ENCODE measurements around the gene SCAPER. TPM values are rescaled to one million over a fixed set of nuclear protein-coding genes. Genes with fewer than 3 reads are reported as not detected.
"Not testable (repeated sequence)": the region's sequence is repeated elsewhere in the genome, so short reads cannot be mapped to it uniquely, and the experiment has no call there.

Gene SCAPER
- polyA plus RNA-seq, 2 of the 4 experiments (the other 2 are of a cell fraction): 4.9 to 5.5 TPM

DNA sequence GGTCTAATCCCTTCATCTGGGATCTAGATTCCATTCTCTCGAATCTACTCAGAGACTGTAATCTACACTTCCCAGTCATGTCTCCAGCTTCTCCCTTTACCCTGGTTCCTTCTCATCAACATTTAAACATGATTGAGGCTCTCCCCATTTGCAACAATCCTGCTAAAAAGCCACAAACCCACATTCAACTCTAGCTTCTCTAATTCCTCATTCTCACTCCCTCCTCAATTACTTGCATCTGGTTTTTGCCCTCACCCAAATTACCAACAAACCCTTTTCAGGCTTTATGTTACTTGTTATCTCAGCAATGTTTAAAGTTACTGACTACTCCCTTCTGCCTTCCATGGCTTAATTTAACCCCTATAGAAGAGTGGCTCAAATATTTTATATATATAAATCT is 605.4 kb downstream of the SCAPER start:
- Histone ChIP-seq H3K4me1 (peaks cover 14% of the 10 kb centered on the region; the same call in 2 of the 3 replicates), H3K9me3 (no peaks in the 10 kb centered on the region), H3K27ac (no peak overlapping the region), H3K4me2 (no peak overlapping the region), H3K4me3 (no peak overlapping the region)
- 91% methylated on average over 1 of the region's 1 CpG for WGBS (ENCODE audit: missing lambda C conversion rate)
- TF ChIP-seq FOSL2 (IDR thresholded peaks at IDR 0.05) (no peak), FOSL2 (CRISPR knock-in tag; IDR thresholded peaks at IDR 0.05) (no peak), NPAS2 (CRISPR knock-in tag; IDR thresholded peaks at IDR 0.05; ENCODE audit: borderline replicate concordance) (no peak), KDM1A (IDR thresholded peaks at IDR 0.05; ENCODE audit: low read depth) (no peak), ZNF302 (CRISPR knock-in tag; IDR thresholded peaks at IDR 0.05) (no peak), MYC (IDR thresholded peaks at IDR 0.05; ENCODE audit: borderline replicate concordance, low read length) (no peak), RFX5 (IDR thresholded peaks at IDR 0.05) (no peak), ZFP36 (IDR thresholded peaks at IDR 0.05; ENCODE audit: borderline replicate concordance, partially characterized antibody) (no peak), MAZ (IDR thresholded peaks at IDR 0.05; ENCODE audit: borderline replicate concordance, low read depth, low read length) (no peak), CHD4 (IDR thresholded peaks at IDR 0.05; ENCODE audit: borderline replicate concordance) (no peak), NFE2L2 (conservative IDR thresholded peaks at IDR 0.05; ENCODE audit: low read length) (no peak), TP53 (CRISPR knock-in tag; IDR thresholded peaks at IDR 0.05) (no peak), JUNB (IDR thresholded peaks at IDR 0.05) (no peak), HOXB5 (CRISPR knock-in tag; IDR thresholded peaks at IDR 0.05) (no peak), POLR2AphosphoS2 (conservative IDR thresholded peaks at IDR 0.05; ENCODE audit: low read length) (no peak), RCOR1 (IDR thresholded peaks at IDR 0.05; ENCODE audit: low read depth, low read length) (no peak), RNF2 (IDR thresholded peaks at IDR 0.05; ENCODE audit: borderline replicate concordance, low read depth) (no peak), E2F6 (IDR thresholded peaks at IDR 0.05; ENCODE audit: borderline replicate concordance, low read depth) (no peak), HES2 (IDR thresholded peaks at IDR 0.05) (no peak)
- TF ChIP-seq, protein P1, sequence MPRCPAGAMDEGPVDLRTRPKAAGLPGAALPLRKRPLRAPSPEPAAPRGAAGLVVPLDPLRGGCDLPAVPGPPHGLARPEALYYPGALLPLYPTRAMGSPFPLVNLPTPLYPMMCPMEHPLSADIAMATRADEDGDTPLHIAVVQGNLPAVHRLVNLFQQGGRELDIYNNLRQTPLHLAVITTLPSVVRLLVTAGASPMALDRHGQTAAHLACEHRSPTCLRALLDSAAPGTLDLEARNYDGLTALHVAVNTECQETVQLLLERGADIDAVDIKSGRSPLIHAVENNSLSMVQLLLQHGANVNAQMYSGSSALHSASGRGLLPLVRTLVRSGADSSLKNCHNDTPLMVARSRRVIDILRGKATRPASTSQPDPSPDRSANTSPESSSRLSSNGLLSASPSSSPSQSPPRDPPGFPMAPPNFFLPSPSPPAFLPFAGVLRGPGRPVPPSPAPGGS (IDR thresholded peaks at IDR 0.05): no peak
- DNase-seq (ENCODE audit: low read depth in 1 of 2, low spot score in 1 of 2) (no peak), ATAC-seq (no peak), FAIRE-seq (no peak)
- ChIA-PET CTCF (interaction anchor here (0.9 to 2.6 kb wide), 9 partner anchors 9 to 160 kb away, joined by 3 to 6 read pairs (median 4); no protein-coding TSS in a partner anchor), POLR2A (no interaction called here)

DNA sequence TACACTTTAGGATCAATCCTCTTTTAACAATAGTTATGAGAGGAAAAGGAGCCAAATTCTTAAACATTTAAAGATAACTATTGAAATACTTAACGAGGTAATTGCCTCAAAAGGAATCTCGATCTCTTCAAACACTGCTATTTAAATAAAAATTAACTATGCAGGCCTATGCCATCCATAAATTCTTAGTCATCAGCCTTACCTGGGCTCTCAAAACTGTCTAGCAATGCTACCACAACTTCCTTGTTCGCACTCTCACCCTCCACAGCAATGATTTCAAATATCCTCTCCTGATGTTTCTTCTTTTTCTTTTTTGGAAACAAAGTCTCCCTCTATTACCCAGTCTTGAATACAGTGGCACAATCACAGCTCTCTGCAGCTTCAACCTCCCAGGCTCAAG is 606.2 kb downstream of the SCAPER start:
- POLR2A ChIA-PET: no interaction called here
- WGBS (ENCODE audit: missing lambda C conversion rate): 57% methylated on average over 3 of the region's 3 CpGs
- DNase-seq (ENCODE audit: low read depth in 1 of 2, low spot score in 1 of 2) (no peak), ATAC-seq (peak in 1 of 2 experiments; percentile 29; a peak in 1 of 6 replicates), FAIRE-seq (no peak)
- CTCF ChIA-PET: interaction anchor here (0.9 to 2.6 kb wide), 4 partner anchors 8 to 35 kb away, joined by 4 to 6 read pairs (median 5); no protein-coding TSS in a partner anchor
- TF ChIP-seq POLR2AphosphoS2 (conservative IDR thresholded peaks at IDR 0.05; ENCODE audit: low read length): no peak
- TF ChIP-seq SREBF2 (IDR thresholded peaks at IDR 0.05): no peak
- TF ChIP-seq RNF2 (IDR thresholded peaks at IDR 0.05; ENCODE audit: borderline replicate concordance, low read depth): no peak
- no peak for TF ChIP-seq ZSCAN20 (CRISPR knock-in tag; IDR thresholded peaks at IDR 0.05)
- no peak for TF ChIP-seq RCOR1 (IDR thresholded peaks at IDR 0.05; ENCODE audit: low read depth, low read length)
- TF ChIP-seq GATA3 (IDR thresholded peaks at IDR 0.05; ENCODE audit: borderline replicate concordance): no peak
- no peak for TF ChIP-seq POLR2A (IDR thresholded peaks at IDR 0.05; ENCODE audit: low read length)
- no peak for TF ChIP-seq CBX8 (IDR thresholded peaks at IDR 0.05)
- no peak for TF ChIP-seq BHLHE40 (IDR thresholded peaks at IDR 0.05; ENCODE audit: low read depth, low read length)
- TF ChIP-seq, protein P2, sequence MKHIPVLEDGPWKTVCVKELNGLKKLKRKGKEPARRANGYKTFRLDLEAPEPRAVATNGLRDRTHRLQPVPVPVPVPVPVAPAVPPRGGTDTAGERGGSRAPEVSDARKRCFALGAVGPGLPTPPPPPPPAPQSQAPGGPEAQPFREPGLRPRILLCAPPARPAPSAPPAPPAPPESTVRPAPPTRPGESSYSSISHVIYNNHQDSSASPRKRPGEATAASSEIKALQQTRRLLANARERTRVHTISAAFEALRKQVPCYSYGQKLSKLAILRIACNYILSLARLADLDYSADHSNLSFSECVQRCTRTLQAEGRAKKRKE (CRISPR knock-in tag; IDR thresholded peaks at IDR 0.05; ENCODE audit: low read depth): no peak
- no peak for TF ChIP-seq MAZ (IDR thresholded peaks at IDR 0.05; ENCODE audit: borderline replicate concordance, low read depth, low read length)
- H3K4me2 ChIP-seq: peak overlapping the region; percentile 13; the same call in 1 of the 3 replicates
- H3K9me3 ChIP-seq: no peaks in the 10 kb centered on the region
- H3K4me1 ChIP-seq: peaks cover 14% of the 10 kb centered on the region; the same call in 2 of the 3 replicates
- no peak overlapping the region for H3K27ac ChIP-seq
- no peak overlapping the region for H3K4me3 ChIP-seq

GRCh38 chr15:76297951-76298350 is 607.2 kb downstream of the SCAPER start:
- H3K9me3 ChIP-seq; ATAC-seq; DNase-seq (ENCODE audit: low read depth in 1 of 2, low spot score in 1 of 2); H3K4me2 ChIP-seq; POLR2A ChIA-PET; FAIRE-seq; H3K4me3 ChIP-seq; H3K27ac ChIP-seq: not testable (repeated sequence)
- 97% methylated on average over 4 of the region's 4 CpGs for WGBS (ENCODE audit: missing lambda C conversion rate)
- H3K4me1 ChIP-seq: peaks cover 21% of the 10 kb centered on the region
- CTCF ChIA-PET: interaction anchor here (1.4 to 2.1 kb wide), 3 partner anchors 12 to 106 kb away, joined by 3 to 6 read pairs (median 6); no protein-coding TSS in a partner anchor

Data from A549 (cell line).